ENCODE results near the gene C9orf40.
A peak's percentile ranks its signal among the peaks of the same experiment; 100 is the strongest.

Gene C9orf40, protein sequence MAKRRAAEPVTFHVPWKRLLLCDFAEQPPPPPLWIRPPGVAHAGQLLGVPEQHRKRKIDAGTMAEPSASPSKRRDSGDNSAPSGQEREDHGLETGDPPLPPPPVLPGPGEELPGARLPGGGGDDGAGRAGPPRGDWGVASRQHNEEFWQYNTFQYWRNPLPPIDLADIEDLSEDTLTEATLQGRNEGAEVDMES

GRCh38 chr9:74952201-74953151 lies at the start of gene C9orf40:
Gene C9orf40 (minus strand): TSS chr9:74952912. CDS start chr9:74952611, 301 bp downstream.
- DNase-seq (ENCODE audit: low read depth in 4 of 4, low spot score in 1 of 4), result peak; percentile 76 to 86 (median 82)

GRCh38 chr9:75001719-75002421 lies 49.2 kb upstream of the C9orf40 start:
- no peak for DNase-seq (ENCODE audit: low read depth in 4 of 4, low spot score in 1 of 4)

GRCh38 chr9:75000835-75001234 lies 48.1 kb upstream of the C9orf40 start:
- DNase-seq (ENCODE audit: low read depth in 4 of 4, low spot score in 1 of 4), result no peak

- DNase-seq (ENCODE audit: low read depth in 4 of 4, low spot score in 1 of 4), result no peak
Measured at GRCh38 chr9:74985041-74985440, 32.3 kb upstream of the C9orf40 start.

DNA sequence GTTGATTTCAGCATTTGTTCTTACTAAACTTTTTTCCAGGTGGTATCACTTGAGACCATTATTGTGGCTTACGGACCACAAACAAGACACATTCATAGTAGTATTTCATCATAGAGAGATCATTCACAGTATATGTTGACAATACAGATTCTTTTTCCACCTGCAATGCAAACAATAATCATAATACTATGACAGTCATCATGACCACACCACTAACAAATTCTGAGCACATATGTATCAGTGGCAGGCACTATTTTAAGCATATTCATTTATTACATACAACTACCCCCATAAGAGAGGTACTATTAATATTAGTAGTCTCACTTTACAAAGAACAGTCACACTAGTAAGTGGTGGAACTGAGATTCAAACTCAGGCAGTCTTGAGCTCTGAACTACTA lies 31.0 kb upstream of the C9orf40 start:
- DNase-seq (ENCODE audit: low read depth in 4 of 4, low spot score in 1 of 4), result no peak

DNA sequence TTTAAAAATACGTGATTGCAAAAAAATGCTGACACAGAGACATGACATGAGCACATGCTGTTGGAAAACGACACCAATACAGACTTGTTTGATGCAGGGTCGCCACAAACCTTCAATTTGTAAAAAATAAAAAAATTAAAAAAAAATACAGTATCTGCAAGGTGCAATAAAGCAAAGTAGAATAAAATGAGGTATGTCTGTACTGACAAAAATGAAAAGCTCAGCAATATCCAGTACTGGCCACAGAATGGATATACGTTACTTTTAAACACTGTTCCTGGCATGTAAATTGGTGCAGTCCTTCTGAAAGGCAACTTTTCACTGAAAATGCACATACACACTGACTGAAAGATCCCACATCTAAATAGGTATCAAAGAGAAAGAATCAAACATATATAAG lies 27.1 kb upstream of the C9orf40 start:
- no peak for DNase-seq (ENCODE audit: low read depth in 4 of 4, low spot score in 1 of 4)

DNA sequence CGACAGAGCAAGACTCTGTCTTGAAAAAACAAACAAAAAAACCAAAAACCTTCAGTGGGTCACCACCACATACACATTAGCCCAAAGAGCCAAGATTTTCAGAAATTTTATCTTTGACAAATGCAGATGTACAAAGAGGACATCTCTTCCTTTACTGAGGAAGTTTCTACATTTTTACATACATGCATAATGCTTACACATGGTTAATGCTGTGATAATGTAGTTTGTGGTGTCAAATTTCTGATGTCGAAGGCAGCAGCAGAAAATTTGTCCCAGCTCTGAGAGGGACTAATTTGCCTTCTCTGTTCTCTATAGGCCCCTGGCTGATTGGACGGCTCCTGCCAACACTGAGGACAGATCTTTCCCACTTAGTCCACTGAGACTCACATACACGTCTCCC lies 24.6 kb upstream of the C9orf40 start:
- no peak for DNase-seq (ENCODE audit: low read depth in 4 of 4, low spot score in 1 of 4)

DNA sequence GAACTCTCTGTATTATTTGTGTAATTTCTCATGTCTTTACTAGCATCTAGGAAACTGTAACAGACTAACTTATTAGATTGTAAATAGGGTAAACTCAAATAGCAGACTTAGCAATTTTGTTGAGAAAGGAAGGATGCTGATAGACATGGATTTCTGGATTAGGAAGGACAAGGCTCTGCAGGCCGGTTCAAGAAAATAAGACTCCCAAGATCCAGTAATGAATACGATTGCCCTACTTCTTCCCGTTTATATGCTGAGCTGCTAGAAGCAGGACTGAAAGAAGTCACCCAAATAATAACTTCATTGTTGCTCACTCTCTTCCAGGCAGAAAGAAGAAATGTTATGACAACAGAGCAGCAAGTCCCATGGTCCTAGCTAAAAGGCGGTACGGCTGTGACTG lies 22.8 kb upstream of the C9orf40 start:
- no peak for DNase-seq (ENCODE audit: low read depth in 4 of 4, low spot score in 1 of 4)

DNA sequence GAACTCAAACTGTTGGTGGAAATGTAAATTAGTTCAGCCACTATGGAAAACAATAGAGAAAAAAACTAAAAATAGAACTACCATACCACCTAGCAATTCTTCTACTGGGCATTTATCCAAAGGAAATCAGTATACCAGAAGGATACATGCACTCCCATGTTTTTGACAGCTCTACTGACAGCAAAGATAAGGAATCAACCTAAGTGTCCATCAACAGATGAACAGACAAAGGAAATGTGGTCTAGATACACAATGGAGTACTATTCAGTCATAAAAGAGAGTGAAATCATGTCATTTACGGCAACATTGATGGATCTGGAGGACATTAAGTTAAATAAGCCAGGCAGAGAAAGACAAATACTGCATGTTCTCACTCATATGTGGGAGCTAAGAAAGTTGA lies 21.8 kb upstream of the C9orf40 start:
- DNase-seq (ENCODE audit: low read depth in 4 of 4, low spot score in 1 of 4), result no peak

GRCh38 chr9:74973714-74974113 lies 21.0 kb upstream of the C9orf40 start:
- DNase-seq (ENCODE audit: low read depth in 4 of 4, low spot score in 1 of 4), result no peak

DNA sequence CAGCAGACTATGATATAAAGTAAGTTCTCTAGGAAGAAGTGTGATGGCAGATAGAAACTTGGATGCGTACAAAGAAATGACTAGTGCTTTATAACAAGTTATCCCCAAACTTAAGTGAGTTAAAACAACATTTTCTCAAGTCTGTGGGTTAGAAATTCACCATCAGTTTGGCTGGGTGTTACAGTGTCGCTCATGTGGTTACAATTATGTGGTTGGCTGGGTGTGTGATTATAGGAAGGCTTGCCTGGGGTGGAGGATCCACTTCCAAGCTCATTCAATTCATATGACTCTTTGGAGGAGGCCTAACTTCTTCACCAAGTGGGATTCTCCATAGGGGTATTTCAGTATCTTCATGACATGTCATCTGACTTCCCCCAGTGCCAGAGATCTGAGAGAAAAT lies 10.3 kb upstream of the C9orf40 start:
- no peak for DNase-seq (ENCODE audit: low read depth in 4 of 4, low spot score in 1 of 4)

DNA sequence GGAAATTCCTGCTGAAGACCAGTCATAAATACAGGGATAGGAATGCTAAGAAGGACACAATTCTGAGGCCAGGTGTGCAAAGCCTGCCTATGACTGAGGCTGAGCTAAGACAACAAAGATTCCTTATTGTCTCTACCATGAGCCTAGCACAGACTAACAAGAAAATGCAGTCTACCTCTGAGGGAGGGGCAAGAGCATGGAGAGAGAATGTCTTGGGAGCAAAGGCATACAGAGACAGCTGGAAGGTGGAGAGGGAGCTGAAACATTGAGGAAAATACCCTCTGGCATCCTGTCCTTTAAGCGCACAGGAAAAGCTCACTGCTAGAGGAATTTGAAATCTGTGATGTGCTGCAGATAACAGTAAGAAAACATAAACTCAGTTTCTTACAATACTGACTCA lies 8.8 kb upstream of the C9orf40 start:
- no peak for DNase-seq (ENCODE audit: low read depth in 4 of 4, low spot score in 1 of 4)

DNA sequence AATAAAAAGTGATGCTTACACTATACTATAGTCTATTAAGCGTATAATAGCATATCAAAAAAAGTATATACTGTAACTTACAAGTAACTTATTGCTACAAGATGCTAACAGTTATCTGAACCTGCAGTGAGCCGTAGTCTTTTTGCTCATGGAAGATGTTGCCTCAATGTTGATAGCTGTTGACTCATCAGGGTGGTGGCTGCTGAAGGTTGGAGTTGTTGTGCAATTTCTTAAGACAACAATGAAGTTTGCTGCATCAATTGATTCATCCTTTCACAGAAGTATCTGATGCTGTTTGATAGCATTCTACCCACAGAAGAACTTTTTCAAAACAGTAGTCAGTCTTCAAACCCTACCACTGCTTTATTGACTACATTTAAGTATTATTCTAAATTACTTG lies 7.8 kb upstream of the C9orf40 start:
- DNase-seq (ENCODE audit: low read depth in 4 of 4, low spot score in 1 of 4), result no peak

DNA sequence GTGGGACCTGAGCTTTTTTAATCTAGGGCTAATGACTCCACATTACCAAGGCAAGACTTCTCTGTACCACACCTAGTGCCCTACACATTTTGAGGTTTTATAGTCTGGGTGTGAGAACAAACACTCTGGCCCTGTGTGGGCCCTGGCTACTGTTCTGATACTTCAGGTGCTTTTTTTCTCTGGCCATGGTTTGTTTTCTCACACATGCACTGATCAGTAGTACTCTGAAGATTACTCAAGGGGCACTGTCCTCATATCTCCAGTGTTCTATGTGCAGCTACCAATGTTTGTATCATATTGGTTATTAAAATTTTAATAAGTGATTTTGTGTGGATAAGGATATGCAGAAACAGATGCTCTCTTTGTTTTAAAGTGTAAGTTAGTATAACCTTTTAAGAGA lies 5.9 kb upstream of the C9orf40 start:
- DNase-seq (ENCODE audit: low read depth in 4 of 4, low spot score in 1 of 4), result no peak

GRCh38 chr9:74953235-74953751 lies 581 bp upstream of the C9orf40 start:
- DNase-seq (ENCODE audit: low read depth in 4 of 4, low spot score in 1 of 4), result no peak

DNA sequence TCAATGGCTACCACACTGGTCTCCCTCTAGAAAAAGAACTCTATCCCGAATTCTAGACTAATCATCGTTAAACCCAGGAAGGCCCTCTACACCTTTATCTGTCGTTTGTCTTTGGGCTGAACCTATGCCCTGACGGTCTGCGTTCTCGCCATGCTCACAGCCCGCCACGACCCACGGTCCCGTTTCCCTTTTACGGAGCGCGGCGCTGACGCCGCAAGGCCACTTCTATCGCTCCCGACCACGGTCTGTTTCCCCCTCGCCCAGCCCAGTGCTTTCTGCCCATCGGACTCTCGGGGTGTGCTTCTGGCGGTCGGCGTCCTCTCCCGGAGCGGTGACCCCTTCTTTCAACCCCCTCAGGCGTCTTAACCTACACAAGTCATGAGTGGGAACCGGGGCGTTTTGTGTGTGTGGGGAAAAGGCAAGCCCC lies 974 bp downstream of the C9orf40 start:
- peak in 3 of 4 experiments; percentile 7 to 22 (median 22) for DNase-seq (ENCODE audit: low read depth in 4 of 4, low spot score in 1 of 4)

- DNase-seq (ENCODE audit: low read depth in 4 of 4, low spot score in 1 of 4), result no peak
Measured at GRCh38 chr9:74951107-74951720, 1.5 kb downstream of the C9orf40 start.

DNA sequence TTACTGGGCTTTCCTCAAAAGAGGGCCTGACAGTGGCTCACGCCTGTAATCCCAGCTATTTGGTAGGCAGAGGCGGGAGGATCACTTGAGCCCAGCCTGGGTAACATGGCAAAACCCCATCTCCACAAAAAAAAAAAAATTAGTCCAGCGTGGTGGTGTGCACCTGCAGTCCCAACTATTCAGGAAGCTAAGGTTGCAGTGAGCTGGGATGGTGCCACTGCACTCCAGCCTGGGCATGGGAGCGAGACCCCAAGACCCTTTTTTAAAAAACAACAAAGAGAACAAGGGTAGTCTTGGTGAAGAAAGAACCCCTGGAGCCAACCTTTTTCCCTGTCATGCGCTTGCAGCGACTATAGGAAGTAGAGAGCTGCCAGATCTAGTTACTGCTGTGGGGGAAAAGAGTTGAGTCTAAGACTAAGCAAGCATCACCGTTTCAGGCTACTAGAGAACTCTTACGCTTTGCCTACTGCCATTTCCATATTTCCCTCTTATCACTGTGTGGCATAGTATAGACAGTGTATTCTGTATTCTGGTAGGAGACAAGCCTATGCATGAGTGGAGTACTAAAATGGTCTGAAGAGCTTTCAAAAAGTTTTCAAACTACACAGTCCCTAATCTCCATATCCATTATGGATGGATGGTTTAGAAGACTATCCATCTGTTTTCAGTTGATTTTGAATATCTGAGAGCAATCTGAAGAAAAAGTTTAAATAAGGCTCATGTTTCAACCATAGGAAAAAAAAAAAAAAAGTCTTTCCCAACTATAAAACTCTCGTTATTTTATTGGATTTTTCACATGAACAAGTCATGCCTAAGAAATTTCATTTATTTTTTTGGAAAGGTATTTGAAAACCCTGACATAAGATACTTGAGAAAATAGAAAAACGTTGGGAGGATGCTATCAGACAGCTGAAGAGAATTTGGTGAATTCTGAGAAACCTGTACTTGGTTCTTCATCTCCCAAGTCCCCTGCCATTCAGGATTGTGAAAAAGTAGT lies 2.6 kb downstream of the C9orf40 start:
- DNase-seq (ENCODE audit: low read depth in 4 of 4, low spot score in 1 of 4), result no peak

GRCh38 chr9:74948937-74949336 lies 3.8 kb downstream of the C9orf40 start:
- no peak for DNase-seq (ENCODE audit: low read depth in 4 of 4, low spot score in 1 of 4)

GRCh38 chr9:74946686-74947085 lies 6.0 kb downstream of the C9orf40 start:
- no peak for DNase-seq (ENCODE audit: low read depth in 4 of 4, low spot score in 1 of 4)

Data from stimulated activated CD4-positive, alpha-beta T cell treated with anti-CD3 and anti-CD28 coated beads, Interleukin-1b, Interleukin-23, amount 100 ng/mL, for 24 hours (primary cell).